ENCODE data around the gene MEGF10. TPM values are rescaled to one million over a fixed set of nuclear protein-coding genes. Genes with fewer than 3 reads are reported as not detected.

The MEGF10 gene
- total and polyA plus RNA-seq, 2 of the 8 experiments (the other 6 are each of a cell fraction or from before 2014, with no cell fraction given) = 38.2 to 53.1 TPM

- TF ChIP-seq RXRA (IDR thresholded peaks at IDR 0.05; ENCODE audit: insufficient read depth, low read depth, low read length) (no peak), CEBPB (IDR thresholded peaks at IDR 0.05; ENCODE audit: low read depth, low read length) (no peak), CREB1 (IDR thresholded peaks at IDR 0.05) (no peak), SIX5 (IDR thresholded peaks at IDR 0.05; ENCODE audit: low read depth, low read length) (no peak), SIN3A (conservative IDR thresholded peaks at IDR 0.05 in 1 of 2, IDR thresholded peaks at IDR 0.05 in 1 of 2; ENCODE audit: low read depth in 1 of 2, low read length in 2 of 2) (no peak; a peak in 1 of 4 replicates), HDAC6 (IDR thresholded peaks at IDR 0.05; ENCODE audit: low read depth, low read length) (no peak)
- TF ChIP-seq, protein P1, sequence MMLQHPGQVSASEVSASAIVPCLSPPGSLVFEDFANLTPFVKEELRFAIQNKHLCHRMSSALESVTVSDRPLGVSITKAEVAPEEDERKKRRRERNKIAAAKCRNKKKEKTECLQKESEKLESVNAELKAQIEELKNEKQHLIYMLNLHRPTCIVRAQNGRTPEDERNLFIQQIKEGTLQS (IDR thresholded peaks at IDR 0.05; ENCODE audit: insufficient read depth, low read depth, low read length) = no peak
Observed at GRCh38 chr5:127290946-127291693, 524 bp downstream of the MEGF10 start (continued).

Data from H1 (cell line).